GM10266 (cell line): ENCODE measurements around the gene KDM4B.

Experiments
- DNase-seq: peaks from one replicate; pipeline ENCODE4 v3.0.0; 2012; ENCODE audit errors: extremely low spot score
- TF ChIP-seq, protein P1 (sequence below): IDR thresholded peaks from 2 replicates; pipeline ENCODE4 v1.5.1; 2012; ENCODE audit warnings: mild to moderate bottlenecking, low read depth; ENCODE audit not compliant: control insufficient read depth, insufficient read depth; ENCODE audit errors: missing control alignments

The KDM4B gene

DNA sequence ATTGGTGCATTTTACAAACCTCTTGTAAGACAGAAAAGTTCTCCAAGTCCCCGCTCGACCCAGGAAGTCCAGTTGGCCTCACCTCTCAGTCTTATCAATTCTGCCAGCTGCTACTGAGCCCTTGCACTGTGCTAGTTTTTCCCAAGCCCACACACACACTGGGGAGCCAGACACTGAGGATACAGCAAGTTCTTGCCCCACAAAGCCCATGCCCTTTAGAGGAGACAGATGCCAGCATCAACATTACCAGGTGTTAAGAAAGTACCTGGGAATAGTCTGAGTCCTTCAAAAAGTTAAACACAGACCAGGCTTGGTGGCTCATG is 196.7 kb downstream of the KDM4B start:
- no peak for DNase-seq

DNA sequence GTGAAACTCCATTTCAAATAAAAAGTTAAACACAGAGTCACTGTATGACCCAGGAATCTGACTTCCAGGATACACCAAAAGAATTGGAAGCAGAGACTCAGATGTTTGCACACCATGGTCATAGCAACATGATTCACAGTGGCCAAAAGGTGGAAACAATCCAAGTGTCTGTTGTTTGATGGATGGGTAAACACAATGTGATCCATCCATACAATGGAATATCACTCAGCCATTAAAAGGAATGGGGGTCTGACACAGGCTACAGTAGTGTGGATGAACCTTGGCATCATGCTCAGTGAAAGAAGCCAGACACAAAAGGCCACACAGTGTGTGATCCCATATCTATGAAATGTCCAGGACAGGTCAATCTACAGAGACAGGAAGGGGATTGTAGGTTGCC is 197.3 kb downstream of the KDM4B start:
- TF ChIP-seq, protein P1, sequence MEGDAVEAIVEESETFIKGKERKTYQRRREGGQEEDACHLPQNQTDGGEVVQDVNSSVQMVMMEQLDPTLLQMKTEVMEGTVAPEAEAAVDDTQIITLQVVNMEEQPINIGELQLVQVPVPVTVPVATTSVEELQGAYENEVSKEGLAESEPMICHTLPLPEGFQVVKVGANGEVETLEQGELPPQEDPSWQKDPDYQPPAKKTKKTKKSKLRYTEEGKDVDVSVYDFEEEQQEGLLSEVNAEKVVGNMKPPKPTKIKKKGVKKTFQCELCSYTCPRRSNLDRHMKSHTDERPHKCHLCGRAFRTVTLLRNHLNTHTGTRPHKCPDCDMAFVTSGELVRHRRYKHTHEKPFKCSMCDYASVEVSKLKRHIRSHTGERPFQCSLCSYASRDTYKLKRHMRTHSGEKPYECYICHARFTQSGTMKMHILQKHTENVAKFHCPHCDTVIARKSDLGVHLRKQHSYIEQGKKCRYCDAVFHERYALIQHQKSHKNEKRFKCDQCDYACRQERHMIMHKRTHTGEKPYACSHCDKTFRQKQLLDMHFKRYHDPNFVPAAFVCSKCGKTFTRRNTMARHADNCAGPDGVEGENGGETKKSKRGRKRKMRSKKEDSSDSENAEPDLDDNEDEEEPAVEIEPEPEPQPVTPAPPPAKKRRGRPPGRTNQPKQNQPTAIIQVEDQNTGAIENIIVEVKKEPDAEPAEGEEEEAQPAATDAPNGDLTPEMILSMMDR, result no peak
- no peak for DNase-seq

More for the DNA sequence above, 196.7 kb downstream of the KDM4B start:
- TF ChIP-seq, protein P1, result no peak

DNA sequence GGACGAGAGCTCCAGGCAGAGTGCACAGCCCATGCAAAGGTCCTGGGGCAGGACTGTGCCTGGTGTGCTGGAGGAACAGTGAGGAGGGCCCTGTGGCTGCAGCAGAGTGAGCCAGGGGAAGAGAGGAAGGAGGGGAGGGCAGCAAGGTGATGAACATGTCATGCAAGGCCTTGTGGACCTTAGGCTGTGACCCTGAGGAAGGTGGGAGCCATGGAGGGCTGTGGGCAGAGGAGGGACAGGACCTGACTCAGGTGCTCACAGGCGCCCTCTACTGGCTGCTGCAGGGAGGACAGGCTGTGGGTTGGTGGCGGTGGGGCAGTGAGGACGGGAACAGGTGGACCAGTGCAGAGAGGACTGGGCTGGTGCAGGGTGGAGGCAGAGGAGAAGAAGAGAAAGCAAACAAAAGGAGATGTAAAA is 201.4 kb downstream of the KDM4B start:
- no peak for DNase-seq
- TF ChIP-seq, protein P1, result peak; percentile 73

DNA sequence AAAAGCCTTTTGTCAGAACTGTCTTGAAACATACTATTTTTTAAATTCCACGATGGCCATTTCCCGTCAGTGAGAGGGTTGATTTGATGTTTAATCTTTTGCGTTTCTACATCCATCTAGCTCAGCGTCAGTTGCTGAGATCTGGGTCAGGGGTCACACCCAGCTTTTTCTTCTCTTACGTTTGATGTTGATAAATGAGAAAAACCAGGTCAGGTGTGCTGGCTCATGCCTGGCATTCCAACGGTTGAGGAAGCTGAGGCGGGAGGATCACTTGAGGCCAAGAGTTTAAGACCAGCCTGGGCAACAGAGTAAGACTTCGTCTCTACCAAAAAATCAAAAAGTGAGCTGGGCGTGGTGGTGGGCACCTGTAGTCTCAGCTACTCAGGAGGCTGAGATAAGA is 202.8 kb downstream of the KDM4B start:
- no peak for DNase-seq
- TF ChIP-seq, protein P1, result no peak

DNA sequence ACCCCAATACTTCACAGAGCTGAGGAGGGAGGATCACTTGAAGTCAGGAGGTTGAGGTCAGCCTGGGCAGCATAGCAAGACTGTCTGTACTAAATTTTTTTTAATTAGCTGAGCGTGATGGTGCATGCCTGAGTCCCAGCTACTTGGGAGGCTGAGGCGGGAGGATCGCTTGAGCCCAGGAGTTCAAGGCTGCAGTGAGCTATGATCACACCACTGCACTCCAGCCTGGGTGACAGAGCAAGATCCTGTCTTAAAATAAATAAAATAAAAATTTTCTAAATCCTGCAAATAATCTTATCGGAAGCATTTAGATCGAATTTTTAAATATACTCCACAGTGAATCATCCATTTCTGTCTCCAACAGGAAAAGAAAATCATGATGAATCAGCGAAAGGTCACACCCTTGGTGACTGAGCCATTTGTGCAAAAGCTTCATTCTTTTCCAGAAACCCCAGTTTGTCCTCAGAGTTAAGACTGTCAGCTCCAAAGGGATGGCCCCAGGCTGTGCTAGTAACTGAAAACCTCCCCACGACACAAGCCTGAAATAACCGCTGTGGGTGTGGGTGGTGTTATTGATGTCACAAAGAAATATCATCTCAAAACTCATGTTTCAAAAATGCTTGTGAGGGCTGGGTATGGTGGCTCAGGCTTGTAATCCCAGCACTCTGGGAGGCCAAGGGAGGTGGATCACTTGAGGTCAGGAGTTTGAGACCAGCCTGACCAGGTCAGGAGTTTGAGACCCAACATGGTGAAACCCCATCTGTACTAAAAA is 204.1 kb downstream of the KDM4B start:
- TF ChIP-seq, protein P1, result no peak
- DNase-seq, result no peak

DNA sequence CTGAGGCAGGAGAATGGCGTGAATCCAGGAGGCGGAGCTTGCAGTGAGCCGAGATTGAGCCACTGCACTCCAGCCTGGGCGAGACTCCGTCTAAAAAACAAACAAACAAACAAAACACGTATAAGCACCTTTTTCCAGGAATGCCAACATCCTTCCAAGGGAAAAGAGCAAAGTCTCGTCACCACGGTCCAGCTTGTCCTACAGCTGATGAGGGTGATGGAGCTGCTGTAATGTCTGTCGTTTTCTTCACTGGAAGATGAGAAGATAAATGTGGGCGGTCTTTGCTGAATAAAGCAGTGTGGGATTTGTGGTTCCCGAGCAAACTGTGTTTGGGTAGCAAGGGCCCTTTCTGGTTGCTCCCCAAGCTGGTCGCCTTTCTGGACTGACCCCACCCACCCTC is 205.1 kb downstream of the KDM4B start:
- no peak for DNase-seq
- TF ChIP-seq, protein P1, result no peak

DNA sequence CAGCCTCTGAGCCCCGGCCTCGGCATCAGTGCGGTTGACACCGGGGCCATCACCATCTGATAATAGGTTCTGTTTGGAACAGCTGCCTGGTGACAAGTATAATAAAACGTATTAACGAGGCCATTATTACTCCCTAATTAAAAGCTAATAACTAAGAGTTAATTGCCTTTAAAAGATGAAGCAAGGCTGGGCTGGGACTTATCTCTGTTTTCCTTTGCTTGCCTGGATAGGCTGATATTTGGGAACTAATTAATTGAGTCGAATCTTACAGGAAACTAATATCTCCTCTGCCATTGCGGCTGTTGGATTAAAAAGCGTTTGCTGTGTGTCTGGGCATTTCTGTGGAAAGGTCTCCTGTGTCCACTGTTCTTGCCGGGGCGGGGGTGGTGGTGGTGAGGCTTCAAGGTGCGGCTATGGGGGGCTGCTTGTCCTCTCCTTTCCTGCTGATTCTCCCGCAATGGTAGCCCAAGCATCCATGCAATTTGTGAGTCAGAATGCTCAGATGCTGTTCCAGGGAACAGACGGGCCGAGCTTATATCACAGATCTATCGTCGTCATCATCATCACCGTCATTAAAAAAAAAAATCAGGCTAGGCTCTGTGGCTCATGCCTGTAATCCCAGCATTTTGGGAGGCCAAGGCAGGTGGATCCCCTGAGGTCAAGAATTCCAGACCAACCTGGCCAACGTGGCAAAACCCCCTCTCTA is 209.0 kb downstream of the KDM4B start:
- DNase-seq, result no peak
- TF ChIP-seq, protein P1, result no peak
